ENCODE measurements around the gene METRN.

The METRN gene

DNA sequence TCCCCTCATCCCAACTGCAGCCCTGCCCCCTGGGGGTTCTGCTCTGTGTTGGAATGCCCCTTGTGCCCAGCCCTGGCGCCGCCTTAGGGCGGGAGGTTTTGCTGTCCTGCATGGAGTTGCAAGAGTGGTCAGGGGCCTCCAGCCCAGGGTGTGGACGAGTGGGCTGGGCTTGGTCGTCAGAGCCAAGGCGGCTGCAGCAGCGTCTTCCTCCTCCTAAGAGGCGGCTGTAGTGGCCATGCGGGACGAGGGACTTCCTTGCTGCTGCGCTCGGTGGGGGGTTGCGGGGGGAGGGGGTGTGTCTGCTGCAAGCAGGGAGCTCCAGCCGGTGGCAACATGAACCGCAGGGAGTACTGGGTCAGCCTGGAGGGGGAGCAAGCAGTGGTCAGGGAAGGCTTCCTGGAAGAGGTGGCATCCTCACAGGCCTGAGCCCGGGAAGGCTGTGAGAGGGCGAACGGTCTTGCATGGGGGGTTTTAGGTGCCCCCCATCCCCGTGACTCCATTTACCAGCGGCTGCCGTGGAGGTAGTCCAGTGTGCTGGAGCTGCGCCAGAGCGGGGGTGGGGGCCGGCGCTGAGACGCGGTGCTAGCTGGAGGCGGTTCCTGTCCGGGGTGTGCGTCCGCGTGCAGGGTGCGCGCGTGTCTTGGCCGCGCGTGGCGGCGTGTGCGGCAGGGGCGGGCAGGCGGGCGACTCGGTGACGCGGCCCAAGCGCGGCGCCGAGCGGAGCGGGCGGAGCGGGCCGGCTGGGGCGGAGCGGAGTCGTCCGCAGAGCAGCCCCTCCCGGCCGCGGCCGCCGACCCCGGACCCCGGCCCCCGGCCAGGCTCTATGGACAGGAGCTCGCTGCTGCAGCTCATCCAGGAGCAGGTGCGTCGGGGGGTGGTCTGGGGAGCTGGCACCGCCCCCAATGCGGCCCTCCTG is 39.7 kb upstream of the METRN start, which contains the start of gene RHBDL1:
Gene RHBDL1, plus strand, starts transcription at position 704 of the 916 bp plus-strand sequence. Its CDS starts 120 bp downstream, at position 824.
- Histone ChIP-seq H3K4me2 (ENCODE audit: low read depth, low read length) (no peak within 1 kb of the TSS), H3K27me3 (replicated peaks; ENCODE audit: insufficient read depth, low read length) (no peaks in the 10 kb centered on the region), H3K36me3 (replicated peaks; ENCODE audit: insufficient read depth, low read length) (no peaks in the 10 kb centered on the region; the same call in 1 of the 2 replicates), H3K4me1 (ENCODE audit: low read length) (no peaks in the 10 kb centered on the region), H2AFZ (ENCODE audit: low read length) (no peak within 1 kb of the TSS), H3K79me2 (ENCODE audit: low read length) (peaks cover 1% of the 10 kb centered on the region), H3K9me2 (replicated peaks; ENCODE audit: insufficient read depth, low read length) (no peaks in the 10 kb centered on the region), H4K20me1 (ENCODE audit: insufficient read depth, low read length) (no peaks in the 10 kb centered on the region), H3F3A (ENCODE audit: insufficient read depth, low read length) (no peaks in the 10 kb centered on the region), H3K4me3 (ENCODE audit: low read length) (no peak within 1 kb of the TSS), H3K27ac (ENCODE audit: low read length) (no peak within 1 kb of the TSS), H3K9ac (ENCODE audit: low read length) (no peak within 1 kb of the TSS), H3K9me3 (replicated peaks; ENCODE audit: insufficient read depth, low read length) (no peaks in the 10 kb centered on the region)
- no peak for DNase-seq
- no peak for TF ChIP-seq EZH2 (optimal IDR thresholded peaks at IDR 0.05; ENCODE audit: low read depth, low read length)

DNA sequence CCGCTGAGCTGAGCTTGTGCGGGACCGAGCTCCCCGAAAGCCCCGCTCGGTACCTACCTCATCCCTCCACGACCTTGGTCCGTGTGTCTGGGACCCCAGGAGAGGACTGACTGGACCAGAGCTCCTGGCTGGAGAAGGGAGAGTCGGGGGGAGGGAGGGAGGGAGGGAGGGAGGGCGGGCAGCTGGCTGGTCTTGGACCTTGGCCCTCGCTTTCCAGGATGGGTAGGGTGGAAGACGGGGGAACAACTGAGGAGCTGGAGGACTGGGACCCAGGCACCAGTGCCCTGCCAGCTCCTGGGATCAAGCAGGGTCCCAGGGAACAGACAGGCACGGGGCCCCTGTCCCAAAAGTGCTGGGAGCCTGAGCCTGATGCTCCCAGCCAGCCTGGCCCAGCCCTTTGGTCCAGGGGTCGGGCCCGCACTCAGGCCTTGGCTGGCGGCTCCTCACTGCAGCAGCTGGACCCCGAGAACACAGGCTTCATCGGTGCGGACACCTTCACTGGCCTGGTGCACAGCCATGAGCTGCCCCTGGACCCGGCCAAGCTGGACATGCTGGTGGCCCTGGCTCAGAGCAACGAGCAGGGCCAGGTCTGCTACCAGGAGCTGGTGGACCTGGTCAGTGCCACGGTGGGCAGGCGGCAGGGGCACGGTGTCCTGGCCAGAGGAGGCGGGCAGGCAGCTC is 38.9 kb upstream of the METRN start:
- H4K20me1 ChIP-seq (ENCODE audit: insufficient read depth, low read length): no peaks in the 10 kb centered on the region
- H3K4me2 ChIP-seq (ENCODE audit: low read depth, low read length): no peak overlapping the region
- TF ChIP-seq, protein P1, sequence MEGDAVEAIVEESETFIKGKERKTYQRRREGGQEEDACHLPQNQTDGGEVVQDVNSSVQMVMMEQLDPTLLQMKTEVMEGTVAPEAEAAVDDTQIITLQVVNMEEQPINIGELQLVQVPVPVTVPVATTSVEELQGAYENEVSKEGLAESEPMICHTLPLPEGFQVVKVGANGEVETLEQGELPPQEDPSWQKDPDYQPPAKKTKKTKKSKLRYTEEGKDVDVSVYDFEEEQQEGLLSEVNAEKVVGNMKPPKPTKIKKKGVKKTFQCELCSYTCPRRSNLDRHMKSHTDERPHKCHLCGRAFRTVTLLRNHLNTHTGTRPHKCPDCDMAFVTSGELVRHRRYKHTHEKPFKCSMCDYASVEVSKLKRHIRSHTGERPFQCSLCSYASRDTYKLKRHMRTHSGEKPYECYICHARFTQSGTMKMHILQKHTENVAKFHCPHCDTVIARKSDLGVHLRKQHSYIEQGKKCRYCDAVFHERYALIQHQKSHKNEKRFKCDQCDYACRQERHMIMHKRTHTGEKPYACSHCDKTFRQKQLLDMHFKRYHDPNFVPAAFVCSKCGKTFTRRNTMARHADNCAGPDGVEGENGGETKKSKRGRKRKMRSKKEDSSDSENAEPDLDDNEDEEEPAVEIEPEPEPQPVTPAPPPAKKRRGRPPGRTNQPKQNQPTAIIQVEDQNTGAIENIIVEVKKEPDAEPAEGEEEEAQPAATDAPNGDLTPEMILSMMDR (IDR thresholded peaks at IDR 0.05; ENCODE audit: low read length): no peak
- no peak for TF ChIP-seq EZH2phosphoT487 (IDR thresholded peaks at IDR 0.05; ENCODE audit: low read length)
- no peak for TF ChIP-seq EZH2 (optimal IDR thresholded peaks at IDR 0.05; ENCODE audit: low read depth, low read length)
- H3K4me3 ChIP-seq (ENCODE audit: low read length): no peak overlapping the region
- DNase-seq: no peak
- no peaks in the 10 kb centered on the region for H3K9me3 ChIP-seq (replicated peaks; ENCODE audit: insufficient read depth, low read length)
- H3K27me3 ChIP-seq (replicated peaks; ENCODE audit: insufficient read depth, low read length): no peaks in the 10 kb centered on the region
- H3K9me2 ChIP-seq (replicated peaks; ENCODE audit: insufficient read depth, low read length): no peaks in the 10 kb centered on the region
- H3K4me1 ChIP-seq (ENCODE audit: low read length): 0 out of 2 replicates have a peak, but pooled peaks cover 1% of the 10 kb centered on the region
- 0 out of 2 replicates have a peak, but pooled peaks cover 4% of the 10 kb centered on the region for H3F3A ChIP-seq (ENCODE audit: insufficient read depth, low read length)
- peaks cover 5% of the 10 kb centered on the region for H3K79me2 ChIP-seq (ENCODE audit: low read length)
- H3K9ac ChIP-seq (ENCODE audit: low read length): no peak overlapping the region
- H3K27ac ChIP-seq (ENCODE audit: low read length): no peak overlapping the region
- no peaks in the 10 kb centered on the region; the same call in 1 of the 2 replicates for H3K36me3 ChIP-seq (replicated peaks; ENCODE audit: insufficient read depth, low read length)
- no peak overlapping the region for H2AFZ ChIP-seq (ENCODE audit: low read length)

DNA sequence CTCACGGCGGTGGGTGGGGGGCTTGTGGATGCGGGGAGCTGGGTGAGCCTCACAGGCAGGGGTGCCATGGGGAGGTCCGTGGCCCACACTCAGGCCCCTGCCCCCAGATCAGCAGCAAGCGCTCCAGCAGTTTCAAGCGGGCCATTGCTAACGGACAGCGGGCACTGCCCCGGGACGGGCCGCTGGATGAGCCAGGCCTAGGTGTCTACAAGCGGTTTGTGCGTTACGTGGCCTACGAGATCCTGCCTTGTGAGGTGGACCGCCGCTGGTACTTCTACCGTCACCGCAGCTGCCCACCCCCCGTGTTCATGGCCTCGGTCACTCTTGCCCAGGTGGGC is 38.4 kb upstream of the METRN start:
- H3K9ac ChIP-seq (ENCODE audit: low read length): no peak overlapping the region
- no peak overlapping the region for H3K27ac ChIP-seq (ENCODE audit: low read length)
- TF ChIP-seq, protein P1 (IDR thresholded peaks at IDR 0.05; ENCODE audit: low read length): no peak
- TF ChIP-seq EZH2phosphoT487 (IDR thresholded peaks at IDR 0.05; ENCODE audit: low read length) (no peak), EZH2 (optimal IDR thresholded peaks at IDR 0.05; ENCODE audit: low read depth, low read length) (no peak)
- H3K4me2 ChIP-seq (ENCODE audit: low read depth, low read length): no peak overlapping the region
- no peaks in the 10 kb centered on the region for H3K9me3 ChIP-seq (replicated peaks; ENCODE audit: insufficient read depth, low read length)
- no peaks in the 10 kb centered on the region for H3K9me2 ChIP-seq (replicated peaks; ENCODE audit: insufficient read depth, low read length)
- H3K4me3 ChIP-seq (ENCODE audit: low read length): no peak overlapping the region
- no peaks in the 10 kb centered on the region; the same call in 1 of the 2 replicates for H3K36me3 ChIP-seq (replicated peaks; ENCODE audit: insufficient read depth, low read length)
- H3K27me3 ChIP-seq (replicated peaks; ENCODE audit: insufficient read depth, low read length): no peaks in the 10 kb centered on the region
- H3F3A ChIP-seq (ENCODE audit: insufficient read depth, low read length): 0 out of 2 replicates have a peak, but pooled peaks cover 4% of the 10 kb centered on the region
- H4K20me1 ChIP-seq (ENCODE audit: insufficient read depth, low read length): no peaks in the 10 kb centered on the region
- H3K4me1 ChIP-seq (ENCODE audit: low read length): peaks cover 6% of the 10 kb centered on the region; the same call in 1 of the 2 replicates
- no peak for DNase-seq
- no peak overlapping the region for H2AFZ ChIP-seq (ENCODE audit: low read length)
- peaks cover 10% of the 10 kb centered on the region for H3K79me2 ChIP-seq (ENCODE audit: low read length)

Measured in MM.1S (cell line).